Body of pancreas (tissue), 4 donors: ENCODE results near the gene SLC6A17. TPM values are rescaled to one million over a fixed set of nuclear protein-coding genes. Genes with fewer than 3 reads are reported as not detected.

Experiments
- ATAC-seq: fragments of 150-250 bp; one replicate; pipeline ENCODE4 v1.9.1; 2016
- DNase-seq, 4 donors: peaks; one replicate each; pipeline ENCODE4 v3.0.0-alpha.2; 2019
- H3K27ac ChIP-seq, 4 donors: fragments of 200-600 bp; sonication (generic); 1 replicate in 3 of 4; 2 replicates in 1 of 4; pipeline versions ENCODE4 v1.5.1 to v1.6.1; 2016 to 2019; ENCODE audit warnings: mild to moderate bottlenecking in 1 of 4, mixed read lengths in 1 of 4, moderate library complexity in 1 of 4
- H3K27me3 ChIP-seq, 2 donors: fragments of 200-600 bp; sonication (generic); one replicate each; pipeline ENCODE4 v1.6.0; 2016; ENCODE audit warnings: mild to moderate bottlenecking in 1 of 2
- H3K36me3 ChIP-seq, 2 donors: fragments of 200-600 bp; sonication (generic); replicated peaks in 1 of 2; 2 replicates each; pipeline ENCODE4 v1.5.1; 2016; ENCODE audit warnings: low read depth in 2 of 2; ENCODE audit not compliant: insufficient read depth in 1 of 2
- H3K4me1 ChIP-seq: fragments of 200-600 bp; sonication (generic); one replicate; pipeline ENCODE4 v1.6.0; 2016
- H3K4me3 ChIP-seq, 2 donors: fragments of 200-600 bp; sonication (generic); 1 replicate in 1 of 2; 2 replicates in 1 of 2; pipeline ENCODE4 v1.5.1; 2016 to 2019
- H3K9me3 ChIP-seq, 3 donors: fragments of 200-600 bp; sonication (generic); 1 replicate in 2 of 3; 2 replicates in 1 of 3; pipeline ENCODE4 v1.5.1; 2016
- POLR2A ChIP-seq, 3 donors: fragments of 450-650 bp; IDR thresholded peaks; one replicate each; pipeline ENCODE4 v1.6.1; 2016; ENCODE audit warnings: antibody characterized with exemption in 3 of 3, mild to moderate bottlenecking in 2 of 3
- WGBS, 2 donors: methylation state at CpG; one replicate each; pipeline ENCODE4 v1.1.5; 2017; 5-methylcytosine and 5-hydroxymethylcytosine counted together
- intact Hi-C: fragments of 100-400 bp; cut with DNase I; formaldehyde crosslinking; loops from one replicate; pipeline ENCODE4 v1.15.1; 2023
- total RNA-seq, 2 donors: library from RNA; depleted of rRNA; stranded (reverse); fragments of >200 nt; gene quantifications; one replicate each; pipeline ENCODE4 v1.1.0, GENCODE V29; 2016
- TF ChIP-seq, protein P1 (sequence below), 7 experiments: fragments of 450-650 bp in 4 of 7; fragments of 200-600 bp in 3 of 7; sonication (generic) in 3 of 7; IDR thresholded peaks; one replicate each; pipeline ENCODE4 v1.5.1; 2016 to 2019; ENCODE audit warnings: antibody characterized with exemption in 7 of 7

Gene SLC6A17
- total RNA-seq, 2 donors from 2014 or later: 0.52 to 0.99 TPM

DNA sequence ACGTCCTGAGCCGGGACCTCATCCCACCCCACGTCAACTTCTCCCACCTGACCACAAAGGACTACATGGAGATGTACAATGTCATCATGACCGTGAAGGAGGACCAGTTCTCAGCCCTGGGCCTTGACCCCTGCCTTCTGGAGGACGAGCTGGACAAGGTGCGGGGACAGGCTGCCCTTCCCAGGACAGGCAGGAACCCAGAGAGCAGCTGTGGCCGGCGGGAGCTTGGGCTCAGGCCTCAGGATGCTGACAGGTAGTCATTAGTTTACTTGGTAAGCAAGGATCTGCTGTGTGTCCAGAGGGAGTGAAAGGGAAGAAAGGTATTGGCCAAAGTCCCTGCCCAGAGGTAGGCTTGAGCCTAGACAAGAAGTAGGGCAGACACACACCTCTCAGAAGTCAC, 42.2 kb downstream of the SLC6A17 start:
- H3K27ac ChIP-seq: no peak overlapping the region
- no peak for TF ChIP-seq POLR2A (IDR thresholded peaks at IDR 0.05)
- TF ChIP-seq, protein P1, sequence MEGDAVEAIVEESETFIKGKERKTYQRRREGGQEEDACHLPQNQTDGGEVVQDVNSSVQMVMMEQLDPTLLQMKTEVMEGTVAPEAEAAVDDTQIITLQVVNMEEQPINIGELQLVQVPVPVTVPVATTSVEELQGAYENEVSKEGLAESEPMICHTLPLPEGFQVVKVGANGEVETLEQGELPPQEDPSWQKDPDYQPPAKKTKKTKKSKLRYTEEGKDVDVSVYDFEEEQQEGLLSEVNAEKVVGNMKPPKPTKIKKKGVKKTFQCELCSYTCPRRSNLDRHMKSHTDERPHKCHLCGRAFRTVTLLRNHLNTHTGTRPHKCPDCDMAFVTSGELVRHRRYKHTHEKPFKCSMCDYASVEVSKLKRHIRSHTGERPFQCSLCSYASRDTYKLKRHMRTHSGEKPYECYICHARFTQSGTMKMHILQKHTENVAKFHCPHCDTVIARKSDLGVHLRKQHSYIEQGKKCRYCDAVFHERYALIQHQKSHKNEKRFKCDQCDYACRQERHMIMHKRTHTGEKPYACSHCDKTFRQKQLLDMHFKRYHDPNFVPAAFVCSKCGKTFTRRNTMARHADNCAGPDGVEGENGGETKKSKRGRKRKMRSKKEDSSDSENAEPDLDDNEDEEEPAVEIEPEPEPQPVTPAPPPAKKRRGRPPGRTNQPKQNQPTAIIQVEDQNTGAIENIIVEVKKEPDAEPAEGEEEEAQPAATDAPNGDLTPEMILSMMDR (IDR thresholded peaks at IDR 0.05): no peak
- no peak overlapping the region for H3K4me3 ChIP-seq
- WGBS, 2 donors: 70 to 78% methylated on average over 2 to 8 of the region's 8 CpGs
- intact Hi-C loops: no loop called here
- no peaks in the 10 kb centered on the region for H3K27me3 ChIP-seq
- DNase-seq: no peak
- H3K36me3 ChIP-seq: no peaks in the 10 kb centered on the region
- ATAC-seq: no peak
- no peaks in the 10 kb centered on the region for H3K9me3 ChIP-seq
- peaks cover 8% of the 10 kb centered on the region for H3K4me1 ChIP-seq

DNA sequence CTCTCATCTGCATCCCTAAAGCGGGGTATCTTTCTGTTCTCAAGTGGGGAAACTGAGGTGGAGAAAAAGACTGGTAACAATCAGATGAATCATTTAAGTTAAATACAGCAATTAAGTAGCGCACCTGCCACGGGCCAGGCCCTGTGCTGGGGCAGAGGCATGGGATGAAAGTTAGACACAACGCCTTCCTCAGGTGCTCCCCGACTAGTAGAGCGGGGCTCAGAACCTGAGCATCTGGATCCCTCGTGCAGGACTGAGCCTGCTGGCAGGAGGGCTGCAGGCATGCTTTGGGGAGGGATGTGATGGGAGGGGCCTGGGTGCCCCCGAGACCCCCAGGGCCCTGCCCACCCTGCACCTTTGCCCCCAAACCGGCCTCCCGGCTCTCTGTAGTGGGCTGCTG, 44.9 kb downstream of the SLC6A17 start:
- intact Hi-C loops: loop anchor here (5.0 kb wide), 1 partner anchor 267 kb away; no protein-coding TSS in a partner anchor
- Histone ChIP-seq H3K9me3 (no peaks in the 10 kb centered on the region), H3K27me3 (no peaks in the 10 kb centered on the region), H3K27ac (no peak overlapping the region), H3K4me3 (no peak overlapping the region), H3K36me3 (no peaks in the 10 kb centered on the region), H3K4me1 (peaks cover 5% of the 10 kb centered on the region)
- ATAC-seq (no peak), DNase-seq (no peak)
- 68 to 80% methylated on average over 8 to 10 of the region's 10 CpGs for WGBS, 2 donors
- no peak for TF ChIP-seq POLR2A (IDR thresholded peaks at IDR 0.05)
- TF ChIP-seq, protein P1 (IDR thresholded peaks at IDR 0.05): no peak

DNA sequence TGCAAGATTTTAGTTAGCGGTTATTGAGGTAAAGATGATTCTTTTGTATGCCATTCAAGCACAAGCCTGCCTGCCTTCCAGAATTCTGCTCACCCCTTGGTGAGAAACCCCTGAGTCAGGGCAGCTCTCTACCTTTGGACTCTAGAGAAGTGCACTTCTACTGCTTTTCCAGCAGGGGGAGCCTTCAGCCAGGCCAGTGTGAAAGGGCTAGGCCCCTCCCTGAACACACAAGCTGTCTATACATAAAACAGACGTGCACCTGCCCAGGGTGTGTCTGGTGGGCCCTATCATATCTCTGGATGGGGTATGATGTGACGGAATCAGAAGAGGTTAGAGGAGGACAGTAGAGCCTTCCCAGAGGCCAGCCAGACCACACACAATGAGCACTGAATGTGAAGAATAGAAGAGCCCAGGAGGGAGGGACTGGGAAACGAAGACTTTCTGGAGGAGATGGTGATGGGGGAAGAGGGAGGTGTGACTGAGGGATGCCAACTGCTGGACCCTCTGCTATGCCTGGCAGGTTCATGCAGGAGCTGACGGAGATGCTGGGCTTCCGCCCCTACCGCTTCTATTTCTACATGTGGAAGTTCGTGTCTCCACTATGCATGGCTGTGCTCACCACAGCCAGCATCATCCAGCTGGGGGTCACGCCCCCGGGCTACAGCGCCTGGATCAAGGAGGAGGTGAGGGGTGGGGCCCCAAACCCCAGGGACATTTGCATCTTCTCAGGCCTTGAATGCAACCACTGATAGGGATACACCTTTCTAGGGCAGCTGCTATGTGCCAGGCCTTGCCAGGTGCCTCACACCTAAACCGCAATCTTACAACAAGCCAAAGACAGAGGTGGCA, 46.8 kb downstream of the SLC6A17 start:
- peak; percentile 28 to 47 (median 38) for DNase-seq
- intact Hi-C loops: loop anchor here (5.0 kb wide), 1 partner anchor 265 kb away; no protein-coding TSS in a partner anchor
- H3K27me3 ChIP-seq: no peaks in the 10 kb centered on the region
- no peaks in the 10 kb centered on the region for H3K36me3 ChIP-seq
- peak; percentile 81 for ATAC-seq
- H3K27ac ChIP-seq: no peak overlapping the region
- 42 to 46% methylated on average over 11 to 12 of the region's 12 CpGs for WGBS, 2 donors
- no peaks in the 10 kb centered on the region for H3K9me3 ChIP-seq
- H3K4me3 ChIP-seq: no peak overlapping the region
- TF ChIP-seq POLR2A (IDR thresholded peaks at IDR 0.05): no peak
- TF ChIP-seq, protein P1 (IDR thresholded peaks at IDR 0.05): peak; percentile 72 to 89 (median 78)
- no peaks in the 10 kb centered on the region for H3K4me1 ChIP-seq

DNA sequence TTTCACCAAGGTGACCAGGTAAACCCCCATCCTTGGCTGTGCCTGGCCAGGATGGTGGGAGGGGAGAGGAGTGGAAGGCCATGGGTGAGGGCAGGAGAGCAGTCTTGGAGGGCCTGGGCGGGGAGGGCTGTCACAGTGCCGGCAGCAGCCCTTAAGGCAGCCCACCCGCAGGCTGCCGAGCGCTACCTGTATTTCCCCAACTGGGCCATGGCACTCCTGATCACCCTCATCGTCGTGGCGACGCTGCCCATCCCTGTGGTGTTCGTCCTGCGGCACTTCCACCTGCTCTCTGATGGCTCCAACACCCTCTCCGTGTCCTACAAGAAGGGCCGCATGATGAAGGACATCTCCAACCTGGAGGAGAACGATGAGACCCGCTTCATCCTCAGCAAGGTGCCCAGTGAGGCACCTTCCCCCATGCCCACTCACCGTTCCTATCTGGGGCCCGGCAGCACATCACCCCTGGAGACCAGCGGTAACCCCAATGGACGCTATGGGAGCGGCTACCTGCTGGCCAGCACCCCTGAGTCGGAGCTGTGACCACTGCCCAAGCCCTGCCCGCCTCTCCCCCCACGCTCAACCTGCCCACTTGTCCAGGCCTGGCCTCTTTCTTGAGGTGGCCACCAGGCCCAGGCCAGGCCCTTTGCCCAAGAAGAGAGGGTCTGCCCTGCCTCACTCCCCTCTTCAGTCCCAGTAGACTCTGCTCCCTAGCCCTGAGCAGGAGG, 47.8 kb downstream of the SLC6A17 start:
- TF ChIP-seq POLR2A (IDR thresholded peaks at IDR 0.05): no peak
- TF ChIP-seq, protein P1 (IDR thresholded peaks at IDR 0.05): no peak
- no peaks in the 10 kb centered on the region for H3K9me3 ChIP-seq
- no peaks in the 10 kb centered on the region for H3K27me3 ChIP-seq
- DNase-seq (no peak), ATAC-seq (no peak)
- intact Hi-C loops: loop anchor here (5.0 kb wide), 1 partner anchor 264 kb away; no protein-coding TSS in a partner anchor
- no peak overlapping the region for H3K4me3 ChIP-seq
- no peak overlapping the region for H3K27ac ChIP-seq
- 80 to 86% methylated on average over 17 to 23 of the region's 23 CpGs for WGBS, 2 donors
- peaks cover 4% of the 10 kb centered on the region for H3K4me1 ChIP-seq
- no peaks in the 10 kb centered on the region for H3K36me3 ChIP-seq
